ENCODE results near the gene MED22. TPM values are rescaled to one million over a fixed set of nuclear protein-coding genes. Genes with fewer than 3 reads are reported as not detected.
"Not testable (repeated sequence)": the region's sequence is repeated elsewhere in the genome, so short reads cannot be mapped to it uniquely, and the experiment has no call there.

The MED22 gene
- total and polyA plus RNA-seq, 8 donors = 6.2 to 14.8 (median 10.5) TPM

GRCh38 chr9:133332381-133332730 lies 15.6 kb downstream of the MED22 start:
- Histone ChIP-seq H3K36me3 (peaks cover 0 to 33% (median 12%) of the 10 kb centered on the region in 3 donors), H3K27ac (no peak overlapping the region), H3K4me3 (no peak overlapping the region), H3K27me3 (no peaks in the 10 kb centered on the region), H3K4me1 (peaks cover 7 to 8% (median 8%) of the 10 kb centered on the region in 3 donors), H3K9me3 (no peaks in the 10 kb centered on the region)
- no peak for ATAC-seq
- FAIRE-seq = no peak
- no peak for TF ChIP-seq CTCF (IDR thresholded peaks at IDR 0.05)
- 93 to 96% methylated on average over 20 of the region's 20 CpGs for WGBS, 2 donors
- DNase-seq = peak in 1 of 6 donors; percentile 54
- intact Hi-C loops (cut with DNase I) = loop anchor here in 2 of 3 donors (5.0 to 10.0 kb wide), 2 partner anchors 145 to 148 kb away; no protein-coding TSS in a partner anchor

GRCh38 chr9:133331641-133332380 lies 16.1 kb downstream of the MED22 start:
- H3K27ac ChIP-seq = no peak overlapping the region
- ATAC-seq = no peak
- H3K36me3 ChIP-seq = peaks cover 0 to 33% (median 12%) of the 10 kb centered on the region in 3 donors
- no peak for TF ChIP-seq CTCF (IDR thresholded peaks at IDR 0.05)
- no peak for FAIRE-seq
- H3K4me3 ChIP-seq = no peak overlapping the region
- H3K27me3 ChIP-seq = no peaks in the 10 kb centered on the region
- peak in 1 of 6 donors; percentile 53 for DNase-seq
- WGBS, 2 donors = 96 to 97% methylated on average over 57 of the region's 57 CpGs
- peaks cover 7 to 8% (median 8%) of the 10 kb centered on the region in 3 donors for H3K4me1 ChIP-seq
- intact Hi-C loops (cut with DNase I) = loop anchor here in 2 of 3 donors (5.0 to 10.0 kb wide), 2 partner anchors 145 to 147 kb away; no protein-coding TSS in a partner anchor
- no peaks in the 10 kb centered on the region for H3K9me3 ChIP-seq

GRCh38 chr9:133331221-133331620 lies 16.7 kb downstream of the MED22 start:
- no peak overlapping the region for H3K27ac ChIP-seq
- no peaks in the 10 kb centered on the region for H3K9me3 ChIP-seq
- no peak for TF ChIP-seq CTCF (IDR thresholded peaks at IDR 0.05)
- peaks cover 0 to 33% (median 12%) of the 10 kb centered on the region in 3 donors for H3K36me3 ChIP-seq
- no peaks in the 10 kb centered on the region for H3K27me3 ChIP-seq
- peaks cover 7 to 8% (median 8%) of the 10 kb centered on the region in 3 donors for H3K4me1 ChIP-seq
- 86 to 89% methylated on average over 19 of the region's 19 CpGs for WGBS, 2 donors
- DNase-seq (peak in 1 of 6 donors; percentile 39), FAIRE-seq (no peak), ATAC-seq (no peak)
- intact Hi-C loops (cut with DNase I) = loop anchor here in 2 of 3 donors (5.0 to 10.0 kb wide), 2 partner anchors 144 to 146 kb away; no protein-coding TSS in a partner anchor
- H3K4me3 ChIP-seq = no peak overlapping the region

- not testable (repeated sequence) for H3K4me3 ChIP-seq, H3K9me3 ChIP-seq, FAIRE-seq, H3K27me3 ChIP-seq, H3K4me1 ChIP-seq
- H3K27ac ChIP-seq = peak overlapping the region in 1 of 4 donors; percentile 28
- DNase-seq = peak in 2 of 6 donors; percentile 53 to 54
- intact Hi-C loops (cut with DNase I) = loop anchor here in 2 of 3 donors (5.0 to 10.0 kb wide), 2 partner anchors 142 to 145 kb away; no protein-coding TSS in a partner anchor
- peak; percentile 20 to 61 (median 32) for TF ChIP-seq CTCF (IDR thresholded peaks at IDR 0.05)
- H3K36me3 ChIP-seq = peaks cover 0 to 33% (median 12%) of the 10 kb centered on the region in 3 donors
- 53 to 58% methylated on average over 21 of the region's 21 CpGs for WGBS, 2 donors
- peak in 3 of 4 donors; percentile 26 to 61 (median 33) for ATAC-seq
Measured at GRCh38 chr9:133329306-133330156, 18.4 kb downstream of the MED22 start.
